Gastroesophageal sphincter (tissue), 4 donors: Measurements from ENCODE around the gene RAB2B. TPM values are rescaled to one million over a fixed set of nuclear protein-coding genes. Genes with fewer than 3 reads are reported as not detected.

Source experiments
- ATAC-seq: fragments of 150-250 bp; one replicate; pipeline ENCODE4 v1.9.1; 2016; ENCODE audit warnings: mild to moderate bottlenecking, moderate library complexity
- H3K27ac ChIP-seq, 4 donors: fragments of 200-600 bp; sonication (generic) in 3 of 4; 1 replicate in 3 of 4; 2 replicates in 1 of 4; pipeline ENCODE4 v1.5.1; 2016 to 2019
- H3K27me3 ChIP-seq: fragments of 200-600 bp; sonication (generic); one replicate; pipeline ENCODE4 v1.5.1; 2019
- H3K36me3 ChIP-seq, 2 donors: fragments of 200-600 bp; sonication (generic); one replicate each; pipeline ENCODE4 v1.5.1; 2019; ENCODE audit warnings: control low read depth in 1 of 2
- H3K4me1 ChIP-seq, 3 donors: fragments of 200-600 bp; sonication (generic); 1 replicate in 2 of 3; 2 replicates in 1 of 3; pipeline ENCODE4 v1.5.1; 2016 to 2019; ENCODE audit warnings: control low read depth in 2 of 3
- H3K4me3 ChIP-seq, 2 donors: fragments of 200-600 bp; sonication (generic); one replicate each; pipeline ENCODE4 v1.5.1; 2019; ENCODE audit warnings: mild to moderate bottlenecking in 1 of 2, moderate library complexity in 1 of 2
- H3K9me3 ChIP-seq, 3 donors: fragments of 200-600 bp; sonication (generic); one replicate each; pipeline ENCODE4 v1.5.1; 2017 to 2019; ENCODE audit warnings: control low read depth in 2 of 3
- EP300 ChIP-seq: sonication (generic); formaldehyde crosslinking; IDR thresholded peaks from one replicate; pipeline ENCODE4 v1.6.1; 2017; ENCODE audit warnings: antibody characterized with exemption, mild to moderate bottlenecking
- POLR2A ChIP-seq, 2 donors: fragments of 450-650 bp; IDR thresholded peaks; one replicate each; pipeline ENCODE4 v1.6.1; 2017; ENCODE audit warnings: antibody characterized with exemption in 2 of 2, mild to moderate bottlenecking in 2 of 2, moderate library complexity in 1 of 2
- POLR2AphosphoS5 ChIP-seq: sonication (generic); formaldehyde crosslinking; IDR thresholded peaks from one replicate; pipeline ENCODE4 v1.6.1; 2017; ENCODE audit warnings: antibody characterized with exemption
- WGBS, 2 donors: methylation state at CpG; one replicate each; pipeline ENCODE4 v1.1.5; 2018; ENCODE audit warnings: low coverage in 1 of 2; 5-methylcytosine and 5-hydroxymethylcytosine counted together
- total RNA-seq, 4 donors: library from RNA; depleted of rRNA; stranded (reverse); fragments of >200 nt; gene quantifications; one replicate each; pipeline ENCODE4 v1.1.0, GENCODE V29; 2016
- TF ChIP-seq, protein P1 (sequence below), 4 experiments: fragments of 200-600 bp in 2 of 4; fragments of 450-650 bp in 2 of 4; sonication (generic) in 1 of 4; IDR thresholded peaks; one replicate each; pipeline ENCODE4 v1.5.1; 2017 to 2019; ENCODE audit warnings: antibody characterized with exemption in 4 of 4, mild to moderate bottlenecking in 2 of 4, moderate library complexity in 2 of 4

Gene RAB2B
- total RNA-seq, 4 donors from 2014 or later, result 28.3 to 44.8 (median 29.7) TPM

DNA sequence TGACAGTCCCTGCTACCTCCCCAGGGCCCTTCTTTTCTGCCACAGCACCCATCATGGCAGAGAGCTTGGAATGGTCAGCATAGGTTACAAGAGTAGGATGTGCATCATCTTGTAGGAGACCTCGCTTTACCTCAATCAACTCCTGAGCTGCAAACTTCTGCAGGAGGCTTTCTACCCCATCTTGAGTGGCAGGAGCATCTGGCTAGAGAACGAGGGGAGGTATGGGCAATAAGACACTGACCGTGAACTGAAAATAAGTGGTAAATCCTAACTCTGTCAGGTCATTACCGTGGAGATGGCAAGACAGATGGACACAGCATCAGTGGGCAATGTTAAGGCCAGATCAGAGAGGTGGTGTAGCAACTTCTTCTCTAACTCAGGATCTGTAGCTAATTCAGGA, 26.6 kb upstream of the RAB2B start:
- no peaks in the 10 kb centered on the region for H3K9me3 ChIP-seq
- ATAC-seq, result no peak
- H3K27ac ChIP-seq, result no peak overlapping the region
- no peak overlapping the region for H3K4me3 ChIP-seq
- H3K27me3 ChIP-seq, result no peaks in the 10 kb centered on the region
- peaks cover 0 to 61% of the 10 kb centered on the region in 2 donors for H3K36me3 ChIP-seq
- TF ChIP-seq POLR2A (IDR thresholded peaks at IDR 0.05) (no peak), EP300 (no peak), POLR2AphosphoS5 (no peak)
- TF ChIP-seq, protein P1, sequence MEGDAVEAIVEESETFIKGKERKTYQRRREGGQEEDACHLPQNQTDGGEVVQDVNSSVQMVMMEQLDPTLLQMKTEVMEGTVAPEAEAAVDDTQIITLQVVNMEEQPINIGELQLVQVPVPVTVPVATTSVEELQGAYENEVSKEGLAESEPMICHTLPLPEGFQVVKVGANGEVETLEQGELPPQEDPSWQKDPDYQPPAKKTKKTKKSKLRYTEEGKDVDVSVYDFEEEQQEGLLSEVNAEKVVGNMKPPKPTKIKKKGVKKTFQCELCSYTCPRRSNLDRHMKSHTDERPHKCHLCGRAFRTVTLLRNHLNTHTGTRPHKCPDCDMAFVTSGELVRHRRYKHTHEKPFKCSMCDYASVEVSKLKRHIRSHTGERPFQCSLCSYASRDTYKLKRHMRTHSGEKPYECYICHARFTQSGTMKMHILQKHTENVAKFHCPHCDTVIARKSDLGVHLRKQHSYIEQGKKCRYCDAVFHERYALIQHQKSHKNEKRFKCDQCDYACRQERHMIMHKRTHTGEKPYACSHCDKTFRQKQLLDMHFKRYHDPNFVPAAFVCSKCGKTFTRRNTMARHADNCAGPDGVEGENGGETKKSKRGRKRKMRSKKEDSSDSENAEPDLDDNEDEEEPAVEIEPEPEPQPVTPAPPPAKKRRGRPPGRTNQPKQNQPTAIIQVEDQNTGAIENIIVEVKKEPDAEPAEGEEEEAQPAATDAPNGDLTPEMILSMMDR (IDR thresholded peaks at IDR 0.05), result no peak
- 84% methylated on average over 3 of the region's 4 CpGs; no CpG with 5 or more reads in 1 of the 2 donors for WGBS, 2 donors
- H3K4me1 ChIP-seq, result peaks cover 0 to 18% (median 0%) of the 10 kb centered on the region in 3 donors

DNA sequence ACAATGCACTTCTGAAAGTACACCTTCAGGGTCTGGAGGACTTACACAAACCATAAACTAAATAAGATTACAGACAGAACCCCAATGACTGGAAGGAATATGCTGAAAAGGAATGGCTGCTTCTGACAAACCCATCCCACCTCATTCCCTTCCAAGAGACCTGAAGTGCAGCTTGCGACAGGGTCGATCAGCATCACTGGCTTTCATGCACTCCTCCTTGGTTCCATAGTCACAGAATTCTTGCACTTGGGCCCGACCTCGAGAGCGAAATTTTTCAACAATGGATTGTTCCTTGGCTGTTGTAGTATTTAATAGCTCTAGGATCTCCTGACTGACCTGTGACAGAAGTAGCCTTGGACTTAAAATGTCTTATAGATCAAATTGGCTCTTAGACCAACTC, 24.8 kb upstream of the RAB2B start:
- peaks cover 0 to 8% (median 0%) of the 10 kb centered on the region in 3 donors for H3K4me1 ChIP-seq
- ATAC-seq, result no peak
- no peaks in the 10 kb centered on the region for H3K9me3 ChIP-seq
- WGBS, 2 donors, result 91 to 92% methylated on average over 4 to 5 of the region's 5 CpGs
- no peak for TF ChIP-seq POLR2AphosphoS5
- TF ChIP-seq, protein P1 (IDR thresholded peaks at IDR 0.05), result no peak
- TF ChIP-seq POLR2A (IDR thresholded peaks at IDR 0.05), result no peak
- TF ChIP-seq EP300, result no peak
- H3K27me3 ChIP-seq, result no peaks in the 10 kb centered on the region
- peaks cover 0 to 71% of the 10 kb centered on the region in 2 donors for H3K36me3 ChIP-seq
- H3K4me3 ChIP-seq, result no peak overlapping the region
- H3K27ac ChIP-seq, result no peak overlapping the region

DNA sequence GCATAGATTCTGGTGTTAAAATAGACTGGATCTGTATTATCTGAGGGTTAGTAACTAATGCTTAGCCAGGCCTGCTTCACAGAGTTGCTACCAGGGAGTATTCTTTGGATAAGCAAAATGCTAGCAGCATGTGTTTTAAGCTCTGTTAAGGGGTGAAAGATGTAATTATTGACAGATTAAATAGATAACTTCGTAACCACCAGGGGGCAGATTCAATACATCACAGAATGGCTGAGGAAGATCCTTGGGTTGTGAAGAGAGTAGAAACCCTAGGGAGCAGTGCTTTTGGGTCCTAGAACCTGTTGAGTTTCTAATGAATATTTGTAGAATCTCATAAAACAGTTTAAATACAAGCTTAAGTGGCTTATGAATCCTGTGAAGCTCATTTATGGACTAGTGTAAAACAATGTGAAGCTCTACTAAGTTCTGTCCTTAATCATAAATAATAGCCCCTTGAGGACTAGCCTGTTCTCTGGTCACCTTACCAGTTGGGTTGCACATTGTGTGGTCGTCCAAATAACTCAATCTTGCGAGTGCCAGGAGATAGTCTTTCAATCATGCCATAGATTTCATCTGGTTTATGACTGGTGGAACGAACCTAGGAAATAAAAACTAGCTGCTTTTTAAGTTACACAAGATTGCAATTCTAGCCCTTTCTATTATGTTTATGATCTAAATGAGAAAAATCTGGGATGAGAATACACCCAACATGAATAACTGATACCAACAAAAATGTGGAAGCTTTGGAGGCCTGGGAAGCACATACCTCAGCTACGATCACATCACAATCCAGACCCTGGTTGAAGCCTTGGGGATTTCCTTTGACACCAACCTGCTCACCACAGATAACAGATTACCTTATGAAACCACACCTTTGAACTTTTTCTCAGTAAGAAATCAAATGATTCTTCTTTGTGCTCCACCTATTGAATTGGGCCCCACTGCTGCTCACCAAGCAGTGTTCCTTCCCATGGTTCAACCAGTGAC, 22.1 kb upstream of the RAB2B start:
- H3K4me1 ChIP-seq, result no peaks in the 10 kb centered on the region
- 55 to 61% methylated on average over 5 of the region's 5 CpGs for WGBS, 2 donors
- ATAC-seq, result no peak
- no peaks in the 10 kb centered on the region for H3K9me3 ChIP-seq
- H3K36me3 ChIP-seq, result peaks cover 0 to 98% of the 10 kb centered on the region in 2 donors
- H3K27ac ChIP-seq, result peak overlapping the region in 1 of 4 donors; percentile 26
- H3K4me3 ChIP-seq, result no peak overlapping the region
- no peaks in the 10 kb centered on the region for H3K27me3 ChIP-seq
- TF ChIP-seq EP300 (no peak), POLR2AphosphoS5 (no peak)
- TF ChIP-seq, protein P1 (IDR thresholded peaks at IDR 0.05), result peak in 3 of 4 experiments; percentile 44 to 56 (median 55)

DNA sequence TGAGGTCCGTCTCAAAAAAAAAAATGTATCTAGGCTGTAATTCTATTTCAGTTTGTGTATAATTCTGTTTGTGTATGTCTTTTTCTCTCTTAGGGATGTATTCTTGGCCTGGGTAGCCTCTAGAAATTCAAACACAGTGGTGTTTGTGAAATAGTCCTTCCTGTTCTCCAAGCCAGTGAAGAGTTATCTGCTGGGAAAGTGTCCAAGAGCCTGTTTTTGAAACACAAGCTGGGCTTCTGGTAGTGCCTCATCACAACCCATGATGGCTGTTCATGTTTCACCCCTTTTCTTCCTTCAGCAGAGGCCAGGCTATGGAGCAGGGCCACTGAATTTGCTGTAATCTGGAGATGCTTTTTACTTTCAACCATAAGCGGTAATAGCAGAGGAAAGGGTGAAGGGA, 19.7 kb upstream of the RAB2B start:
- Histone ChIP-seq H3K36me3 (peaks cover 0 to 100% of the 10 kb centered on the region in 2 donors), H3K27me3 (no peaks in the 10 kb centered on the region), H3K27ac (no peak overlapping the region), H3K4me3 (no peak overlapping the region), H3K9me3 (no peaks in the 10 kb centered on the region), H3K4me1 (no peaks in the 10 kb centered on the region)
- no peak for ATAC-seq
- TF ChIP-seq EP300, result no peak
- TF ChIP-seq POLR2A (IDR thresholded peaks at IDR 0.05), result no peak
- TF ChIP-seq, protein P1 (IDR thresholded peaks at IDR 0.05), result no peak
- no peak for TF ChIP-seq POLR2AphosphoS5
- 67 to 81% methylated on average over 1 to 2 of the region's 2 CpGs for WGBS, 2 donors
